ENCODE measurements around the gene C16orf86.

Gene C16orf86

DNA sequence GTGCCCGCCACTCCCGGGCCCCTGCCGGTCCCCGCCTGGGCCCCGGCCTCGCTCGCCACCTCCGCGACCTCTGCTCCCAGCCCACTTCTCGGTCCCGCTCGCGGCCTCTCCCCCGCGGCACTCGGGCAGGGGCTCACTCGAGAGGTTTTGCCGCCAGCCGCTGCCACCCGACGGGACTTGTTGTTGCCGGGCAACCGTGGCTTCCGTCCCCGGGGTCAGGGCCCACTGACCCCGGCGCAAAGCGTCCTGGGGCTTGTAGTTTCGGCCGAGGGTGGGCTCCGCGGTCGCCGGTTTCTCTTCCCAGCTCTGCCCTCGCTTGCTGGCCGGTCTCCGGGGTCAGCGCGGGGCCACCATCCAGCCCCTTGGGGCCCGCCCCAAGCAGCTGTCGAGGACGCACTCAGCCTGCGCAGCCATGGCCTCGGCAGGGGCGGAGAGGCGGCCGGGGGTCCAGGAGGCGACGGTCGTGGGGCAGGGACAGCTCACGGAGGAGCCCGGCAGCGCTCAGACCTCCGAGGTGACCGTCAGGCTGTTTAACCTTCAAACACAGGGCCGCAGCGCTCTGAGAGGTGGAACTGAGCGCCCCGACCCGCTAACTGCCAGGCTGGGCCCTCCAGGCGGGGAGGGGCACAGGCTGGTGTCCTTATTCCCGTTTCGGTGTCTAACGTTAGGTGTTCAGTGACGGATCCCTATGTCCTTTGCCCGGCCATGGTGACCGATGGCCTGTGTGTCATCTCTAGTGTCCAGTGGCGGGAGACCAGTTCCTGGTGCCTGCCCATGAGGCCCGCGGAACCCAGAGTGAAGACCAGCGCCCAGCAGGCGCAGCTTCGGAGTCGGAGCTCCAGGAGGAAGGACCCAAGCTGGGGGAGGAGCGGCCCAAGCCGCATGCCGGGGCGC, at the start of gene C16orf86, which contains the start of gene ENKD1:
C16orf86 (plus strand) TSS at position 256 of the 894 bp plus-strand sequence; CDS start at position 413, 157 bp downstream.
ENKD1 (minus strand) TSS at position 192 of the 894 bp plus-strand sequence. CDS start 308 bp downstream, outside the sequence.
- peak; percentile 67 to 71 for DNase-seq (ENCODE audit: low read depth in 2 of 2)

DNA sequence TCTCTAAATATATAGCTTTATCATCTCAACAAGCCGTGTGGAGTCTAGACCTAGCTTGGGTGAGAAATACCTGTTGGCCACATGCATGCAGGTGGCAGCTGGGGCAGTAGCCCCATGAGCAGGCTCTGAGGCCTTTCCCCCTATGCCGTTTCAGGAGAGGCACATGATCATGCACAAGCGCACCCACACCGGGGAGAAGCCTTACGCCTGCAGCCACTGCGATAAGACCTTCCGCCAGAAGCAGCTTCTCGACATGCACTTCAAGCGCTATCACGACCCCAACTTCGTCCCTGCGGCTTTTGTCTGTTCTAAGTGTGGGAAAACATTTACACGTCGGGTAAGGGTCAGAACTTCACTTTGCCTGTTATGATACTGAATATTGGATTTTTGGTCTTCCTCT, 38.4 kb upstream of the C16orf86 start:
- no peak for DNase-seq (ENCODE audit: low read depth in 2 of 2)

GRCh38 chr16:67632415-67633172, 34.0 kb upstream of the C16orf86 start:
- DNase-seq (ENCODE audit: low read depth in 2 of 2) = no peak

DNA sequence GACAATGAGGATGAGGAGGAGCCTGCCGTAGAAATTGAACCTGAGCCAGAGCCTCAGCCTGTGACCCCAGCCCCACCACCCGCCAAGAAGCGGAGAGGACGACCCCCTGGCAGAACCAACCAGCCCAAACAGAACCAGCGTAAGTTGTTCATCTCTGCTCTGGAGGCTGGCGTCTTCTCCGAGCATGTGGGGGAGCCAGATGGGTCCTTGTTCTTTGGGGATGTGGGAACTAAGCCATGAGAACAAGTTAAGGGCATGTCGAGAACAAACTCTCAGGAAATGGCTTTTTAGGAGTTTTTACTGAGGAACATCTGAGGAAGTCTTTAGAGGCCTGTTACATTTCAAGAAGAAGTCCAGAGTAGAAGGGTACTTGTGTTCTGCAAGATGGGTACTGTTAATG, 29.9 kb upstream of the C16orf86 start:
- no peak for DNase-seq (ENCODE audit: low read depth in 2 of 2)

DNA sequence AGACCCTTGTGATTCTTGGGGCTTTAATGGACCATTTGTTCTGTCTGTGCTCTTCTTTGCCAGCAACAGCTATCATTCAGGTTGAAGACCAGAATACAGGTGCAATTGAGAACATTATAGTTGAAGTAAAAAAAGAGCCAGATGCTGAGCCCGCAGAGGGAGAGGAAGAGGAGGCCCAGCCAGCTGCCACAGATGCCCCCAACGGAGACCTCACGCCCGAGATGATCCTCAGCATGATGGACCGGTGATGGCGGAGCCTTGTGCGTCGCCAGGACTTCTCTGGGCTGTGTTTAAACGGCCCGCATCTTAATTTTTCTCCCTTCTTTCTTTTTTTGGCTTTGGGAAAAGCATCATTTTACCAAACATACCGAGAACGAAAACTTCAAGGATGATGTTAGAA, 29.0 kb upstream of the C16orf86 start:
- DNase-seq (ENCODE audit: low read depth in 2 of 2) = no peak

DNA sequence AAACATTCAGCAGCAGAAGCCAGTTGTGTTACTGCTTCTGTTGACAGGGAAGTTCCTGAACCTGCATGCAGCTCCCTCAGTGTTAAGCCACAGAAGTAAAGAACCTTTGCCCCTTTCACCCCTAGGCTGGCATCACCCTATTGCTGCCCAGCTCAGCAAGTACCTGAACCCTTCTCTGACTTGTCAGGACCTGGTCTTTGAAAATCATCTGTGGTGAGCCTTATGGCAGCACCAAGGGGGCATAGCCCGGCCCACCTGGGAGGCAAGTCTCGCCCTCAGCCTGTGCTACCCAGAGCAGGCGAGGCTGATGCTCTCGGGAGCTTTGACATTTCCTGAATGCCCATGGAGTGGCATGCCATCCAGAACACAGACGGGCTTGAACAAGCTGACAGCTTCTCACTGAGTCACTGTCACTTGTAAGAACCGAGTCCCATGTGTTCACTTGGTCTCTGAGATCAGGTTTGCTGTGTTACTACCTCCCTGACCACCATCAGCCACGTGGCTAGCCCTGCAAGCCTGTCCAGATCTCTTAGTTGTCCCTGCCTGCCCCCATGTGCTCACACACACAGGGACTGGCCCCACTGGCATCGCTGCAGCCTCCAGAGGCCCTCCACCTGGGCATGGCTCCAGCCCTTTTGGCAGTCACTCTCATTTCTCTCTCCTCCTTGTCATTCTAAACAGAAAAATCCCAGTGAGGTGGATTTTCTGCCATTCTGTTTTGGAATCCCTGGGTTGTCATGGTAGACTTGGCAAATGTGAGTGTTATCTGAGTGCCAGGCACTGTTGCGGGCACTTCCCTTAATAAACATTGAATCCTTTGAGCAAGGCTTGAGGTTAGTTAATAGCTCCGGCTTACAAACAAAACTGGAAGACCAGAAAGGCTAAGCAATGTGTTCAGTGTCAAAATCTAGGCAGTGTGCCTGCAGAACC, 24.6 kb upstream of the C16orf86 start:
- DNase-seq (ENCODE audit: low read depth in 2 of 2) = no peak

DNA sequence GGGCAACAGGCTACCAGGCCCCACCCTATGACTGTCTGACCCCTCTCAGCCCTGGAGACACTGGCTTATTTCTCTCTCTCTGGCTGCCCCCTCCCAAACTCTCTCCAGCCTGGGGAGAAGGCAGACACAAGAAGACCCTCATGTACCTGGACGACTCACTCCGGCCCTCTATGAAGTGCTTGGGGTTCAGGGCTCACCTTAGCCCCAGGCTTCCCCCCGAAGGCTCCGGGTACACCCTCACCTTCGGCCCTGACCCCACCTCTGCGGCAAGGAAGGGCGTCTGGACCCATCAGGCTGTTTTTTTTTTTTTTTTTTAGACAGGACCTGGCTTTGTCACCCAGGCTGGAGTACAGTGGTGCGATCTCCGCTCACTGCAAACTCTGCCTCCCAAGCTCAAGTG, 22.6 kb upstream of the C16orf86 start:
- no peak for DNase-seq (ENCODE audit: low read depth in 2 of 2)

DNA sequence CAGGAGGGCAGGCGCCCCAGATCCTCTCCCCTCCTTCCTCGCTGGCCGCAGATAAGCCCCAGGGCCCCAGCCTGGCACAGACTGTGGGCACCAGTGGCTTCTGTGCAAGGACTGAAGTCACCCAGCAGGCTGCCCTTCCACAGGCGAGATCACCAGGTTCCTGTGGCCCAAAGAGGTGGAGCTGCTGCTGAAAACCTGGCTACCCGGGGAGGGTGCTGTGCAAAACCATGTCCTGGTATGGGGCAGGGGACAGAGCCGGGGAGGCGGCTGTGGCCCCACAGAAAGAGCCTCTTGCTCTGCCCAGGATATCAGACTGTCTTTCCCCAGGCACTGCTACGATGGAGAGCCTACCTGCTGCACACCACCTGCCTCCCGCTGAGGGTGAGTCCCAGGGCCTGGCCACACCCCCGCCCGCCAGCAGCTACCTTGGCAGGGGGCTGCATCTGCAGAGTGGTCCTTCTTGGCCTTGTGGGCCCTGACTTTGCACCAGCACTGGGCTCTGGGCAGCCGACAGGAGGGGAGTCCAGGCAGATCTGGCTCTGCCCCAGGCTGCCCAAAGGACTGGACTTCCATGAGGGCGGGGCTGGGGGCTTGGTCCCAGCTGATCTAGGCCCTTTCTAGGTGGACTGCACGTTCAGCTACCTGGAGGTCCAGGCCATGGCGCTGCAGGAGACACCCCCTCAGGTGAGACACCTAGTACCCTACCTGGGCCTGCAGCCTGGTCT, 21.1 kb upstream of the C16orf86 start:
- no peak for DNase-seq (ENCODE audit: low read depth in 2 of 2)

DNA sequence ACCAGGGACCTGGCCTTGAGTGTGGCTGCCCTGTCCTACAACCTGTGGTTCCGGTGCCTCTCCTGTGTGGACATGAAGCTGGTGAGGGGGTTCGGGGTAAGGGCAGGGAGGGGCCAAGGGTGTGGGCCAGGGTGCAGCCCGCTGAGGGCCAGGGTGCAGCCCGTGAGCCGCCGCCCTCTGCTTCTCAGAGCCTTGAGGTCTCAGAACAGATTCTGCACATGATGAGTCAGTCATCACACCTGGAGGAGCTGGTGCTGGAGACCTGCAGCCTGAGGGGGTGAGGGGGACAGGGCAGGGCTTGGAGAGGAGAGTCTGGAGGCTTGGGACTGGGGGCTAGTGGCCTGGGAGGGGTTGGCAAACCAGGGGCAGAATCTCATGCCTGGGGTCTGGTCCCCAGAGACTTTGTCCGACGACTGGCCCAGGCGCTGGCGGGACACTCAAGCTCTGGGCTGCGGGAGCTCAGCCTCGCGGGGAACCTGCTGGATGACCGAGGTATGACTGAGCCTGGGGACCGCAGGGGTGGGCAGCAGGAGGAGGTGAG, 19.4 kb upstream of the C16orf86 start:
- DNase-seq (ENCODE audit: low read depth in 2 of 2) = no peak

DNA sequence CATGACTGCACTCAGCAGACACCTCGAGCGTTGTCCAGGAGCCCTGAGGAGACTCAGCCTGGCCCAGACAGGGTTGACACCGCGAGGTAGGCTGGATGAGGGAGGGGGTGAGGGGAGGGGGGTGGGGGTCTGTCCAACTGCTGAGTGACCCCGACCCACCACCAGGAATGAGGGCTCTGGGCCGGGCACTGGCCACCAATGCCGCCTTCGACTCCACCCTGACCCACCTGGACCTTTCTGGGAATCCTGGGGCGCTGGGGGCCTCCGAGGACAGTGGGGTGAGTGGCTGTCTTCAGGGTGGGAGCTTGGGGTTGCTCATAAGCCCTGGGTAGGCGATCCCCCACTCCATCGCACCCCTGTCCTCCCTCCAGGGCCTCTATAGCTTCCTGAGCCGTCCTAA, 18.9 kb upstream of the C16orf86 start:
- no peak for DNase-seq (ENCODE audit: low read depth in 2 of 2)

DNA sequence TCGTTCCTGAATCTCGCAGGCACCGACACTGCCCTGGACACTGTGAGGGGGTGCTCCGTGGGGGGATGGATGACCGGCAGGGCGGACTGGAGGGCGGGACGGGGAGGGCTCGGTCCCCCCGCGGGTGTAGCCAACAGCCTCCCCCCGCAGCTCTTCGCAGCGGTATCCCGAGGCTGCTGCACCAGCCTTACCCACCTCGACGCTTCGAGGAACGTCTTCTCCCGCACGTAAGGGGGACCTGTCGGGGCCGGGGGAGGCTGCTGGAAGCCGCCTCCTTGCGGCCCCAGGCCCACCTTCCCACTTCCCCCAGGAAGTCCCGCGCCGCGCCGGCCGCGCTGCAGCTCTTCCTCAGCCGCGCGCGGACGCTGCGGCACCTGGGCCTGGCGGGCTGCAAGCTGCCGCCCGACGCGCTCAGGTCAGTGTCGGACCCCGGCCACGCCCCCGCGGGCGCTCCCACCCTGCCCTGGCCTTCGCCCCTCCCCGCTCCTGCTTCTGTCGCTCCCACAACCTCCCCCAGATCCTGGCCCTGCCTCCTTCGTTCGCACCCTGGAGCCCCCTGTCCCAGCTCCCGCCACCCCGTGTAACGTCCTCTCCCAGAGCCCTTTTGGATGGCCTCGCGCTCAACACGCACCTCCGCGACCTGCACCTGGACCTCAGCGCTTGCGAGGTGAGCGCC, 18.4 kb upstream of the C16orf86 start:
- DNase-seq (ENCODE audit: low read depth in 2 of 2) = no peak

DNA sequence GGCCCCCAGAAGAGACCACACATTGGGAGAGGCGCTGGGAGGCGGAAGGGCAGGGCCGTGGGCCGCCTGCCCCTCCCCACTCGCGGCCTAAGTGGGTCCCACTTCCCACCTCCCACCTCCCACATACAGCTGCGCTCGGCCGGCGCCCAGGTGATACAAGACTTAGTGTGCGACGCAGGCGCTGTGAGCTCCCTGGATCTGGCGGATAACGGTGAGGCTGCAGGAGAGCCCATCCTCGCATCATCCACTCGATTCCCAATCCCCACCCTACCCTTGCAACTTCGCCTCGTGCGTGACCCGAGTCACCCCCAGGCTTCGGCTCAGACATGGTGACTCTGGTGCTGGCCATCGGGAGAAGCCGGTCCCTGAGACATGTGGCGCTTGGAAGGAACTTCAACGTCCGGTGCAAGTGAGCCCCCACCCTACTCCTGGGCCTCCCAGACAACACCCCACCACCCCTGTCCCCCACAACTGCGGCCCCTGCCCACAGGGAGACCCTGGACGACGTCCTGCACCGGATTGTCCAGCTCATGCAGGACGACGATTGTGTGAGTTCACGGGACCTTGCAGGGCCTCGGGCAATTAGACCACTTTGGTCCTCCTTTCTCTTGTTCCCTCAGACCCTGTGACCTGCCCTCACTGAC, 17.7 kb upstream of the C16orf86 start:
- no peak for DNase-seq (ENCODE audit: low read depth in 2 of 2)

DNA sequence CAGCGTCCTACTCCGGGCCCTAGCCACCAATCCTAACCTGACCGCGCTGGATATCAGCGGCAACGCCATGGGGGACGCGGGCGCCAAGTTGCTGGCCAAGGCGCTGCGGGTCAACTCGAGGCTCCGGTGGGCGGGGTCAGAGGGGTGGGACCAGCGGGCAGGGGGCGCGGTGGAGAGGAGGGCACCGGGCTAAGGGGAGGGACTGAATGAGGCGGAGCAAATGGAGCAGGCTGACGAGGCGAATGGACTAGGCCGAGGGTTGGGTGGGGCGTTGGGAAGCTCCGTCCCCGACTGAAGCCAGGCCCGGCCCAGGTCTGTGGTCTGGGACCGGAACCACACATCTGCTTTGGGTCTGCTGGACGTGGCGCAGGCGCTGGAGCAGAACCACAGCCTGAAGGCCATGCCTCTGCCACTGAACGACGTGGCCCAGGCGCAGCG, 17.1 kb upstream of the C16orf86 start:
- DNase-seq (ENCODE audit: low read depth in 2 of 2) = no peak

GRCh38 chr16:67650023-67650422, 16.6 kb upstream of the C16orf86 start:
- DNase-seq (ENCODE audit: low read depth in 2 of 2) = no peak

GRCh38 chr16:67651039-67651438, 15.6 kb upstream of the C16orf86 start:
- no peak for DNase-seq (ENCODE audit: low read depth in 2 of 2)

- DNase-seq (ENCODE audit: low read depth in 2 of 2) = no peak
Observed at GRCh38 chr16:67651847-67652246, 14.8 kb upstream of the C16orf86 start.

- no peak for DNase-seq (ENCODE audit: low read depth in 2 of 2)
Observed at GRCh38 chr16:67652578-67653127, 14.0 kb upstream of the C16orf86 start.

DNA sequence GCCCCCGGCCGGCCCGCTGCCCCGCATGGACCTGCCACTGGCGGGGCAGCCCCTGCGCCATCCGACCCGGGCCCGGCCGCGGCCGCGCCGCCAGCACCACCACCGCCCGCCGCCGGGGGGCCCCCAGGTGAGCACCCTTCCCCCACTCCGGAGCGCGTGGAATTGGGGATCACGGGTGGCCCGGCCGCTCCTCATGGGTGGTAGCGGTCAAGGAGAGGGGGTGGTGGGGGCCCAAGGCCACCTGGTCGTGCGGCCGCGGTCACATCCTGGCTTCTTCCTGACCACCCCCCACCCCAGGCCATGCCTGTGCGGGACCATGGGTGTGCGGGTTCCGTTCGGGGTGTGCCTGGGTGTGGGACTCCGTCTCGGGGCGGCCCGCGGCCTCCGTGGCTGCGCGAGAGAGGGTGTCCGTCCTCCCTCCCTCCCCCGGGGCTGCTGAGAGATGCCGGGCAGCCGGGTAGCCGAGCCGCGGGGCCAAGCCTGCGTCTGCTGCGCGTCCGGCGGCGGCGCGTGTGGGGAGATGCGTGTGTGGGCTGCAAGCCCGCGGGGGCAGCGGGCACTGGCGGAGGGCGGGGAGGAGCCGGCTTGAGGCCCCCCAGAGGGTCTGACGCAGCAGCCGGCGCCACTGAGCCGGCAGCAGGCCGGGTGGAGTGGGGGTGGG, 13.4 kb upstream of the C16orf86 start:
- no peak for DNase-seq (ENCODE audit: low read depth in 2 of 2)
